Measurements from ENCODE around the gene RASEF. TPM values are rescaled to one million over a fixed set of nuclear protein-coding genes. Genes with fewer than 3 reads are reported as not detected.

The RASEF gene
- total and polyA plus RNA-seq, 12 donors: under 0.01 to 0.24 (median 0.08) TPM; not detected in 4

GRCh38 chr9:83030391-83031107 lies 32.4 kb downstream of the RASEF start:
- Histone ChIP-seq H3K4me3 (no peak overlapping the region), H3K4me1 (no peaks in the 10 kb centered on the region), H3K9me3 (no peaks in the 10 kb centered on the region), H3K36me3 (no peaks in the 10 kb centered on the region), H3K27ac (no peak overlapping the region), H3K27me3 (peaks cover 0 to 3% (median 0%) of the 10 kb centered on the region in 7 donors)
- ATAC-seq (no peak), DNase-seq (no peak)
- intact Hi-C loops (cut with DNase I): no loop called here
- TF ChIP-seq CTCF (IDR thresholded peaks at IDR 0.05): no peak
- WGBS, 2 donors: 66 to 73% methylated on average over 6 of the region's 6 CpGs

DNA sequence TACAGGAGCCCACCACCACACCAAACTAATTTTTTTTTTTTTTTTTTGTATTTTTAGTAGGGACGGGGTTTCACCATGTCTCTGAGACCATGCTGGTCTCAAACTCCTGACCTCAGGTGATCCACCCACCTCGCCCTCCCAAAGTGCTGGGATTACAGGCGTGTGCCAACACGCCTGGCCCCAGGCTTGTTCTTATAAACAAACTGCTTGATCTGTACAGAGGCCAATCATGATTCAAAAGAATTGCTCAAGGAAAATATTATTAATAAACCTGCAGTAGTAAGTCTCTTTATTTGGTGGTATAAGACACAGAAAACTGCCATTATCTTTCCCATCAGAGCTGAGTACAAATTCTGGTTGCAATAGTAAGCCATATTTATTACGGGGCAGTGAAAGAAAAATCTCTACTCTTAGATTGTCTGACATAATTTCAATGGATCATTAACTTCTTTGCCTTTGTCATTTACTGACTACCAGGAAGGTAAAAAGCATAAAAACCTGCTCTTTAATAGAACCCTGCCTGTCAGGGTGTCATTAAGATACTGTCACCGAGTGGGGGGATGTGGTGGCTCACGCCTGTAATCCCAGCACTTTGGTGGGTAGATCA lies 33.3 kb downstream of the RASEF start:
- no peak for DNase-seq
- intact Hi-C loops (cut with DNase I): no loop called here
- no peak for ATAC-seq
- no peaks in the 10 kb centered on the region for H3K36me3 ChIP-seq
- H3K4me1 ChIP-seq: no peaks in the 10 kb centered on the region
- no peak overlapping the region for H3K27ac ChIP-seq
- H3K27me3 ChIP-seq: peaks cover 0 to 3% (median 0%) of the 10 kb centered on the region in 7 donors
- TF ChIP-seq CTCF (IDR thresholded peaks at IDR 0.05): no peak
- H3K4me3 ChIP-seq: no peak overlapping the region
- no peaks in the 10 kb centered on the region for H3K9me3 ChIP-seq
- WGBS, 2 donors: 93 to 95% methylated on average over 7 of the region's 7 CpGs

- Histone ChIP-seq H3K27me3 (peaks cover 0 to 3% (median 0%) of the 10 kb centered on the region in 7 donors), H3K4me1 (no peaks in the 10 kb centered on the region), H3K9me3 (no peaks in the 10 kb centered on the region), H3K27ac (no peak overlapping the region), H3K4me3 (no peak overlapping the region), H3K36me3 (no peaks in the 10 kb centered on the region)
- no peak for TF ChIP-seq CTCF (IDR thresholded peaks at IDR 0.05)
- WGBS, 2 donors: 86 to 90% methylated on average over 5 of the region's 5 CpGs
- intact Hi-C loops (cut with DNase I): no loop called here
- ATAC-seq (no peak), DNase-seq (no peak)
Observed at GRCh38 chr9:83027153-83027891, 35.6 kb downstream of the RASEF start.

DNA sequence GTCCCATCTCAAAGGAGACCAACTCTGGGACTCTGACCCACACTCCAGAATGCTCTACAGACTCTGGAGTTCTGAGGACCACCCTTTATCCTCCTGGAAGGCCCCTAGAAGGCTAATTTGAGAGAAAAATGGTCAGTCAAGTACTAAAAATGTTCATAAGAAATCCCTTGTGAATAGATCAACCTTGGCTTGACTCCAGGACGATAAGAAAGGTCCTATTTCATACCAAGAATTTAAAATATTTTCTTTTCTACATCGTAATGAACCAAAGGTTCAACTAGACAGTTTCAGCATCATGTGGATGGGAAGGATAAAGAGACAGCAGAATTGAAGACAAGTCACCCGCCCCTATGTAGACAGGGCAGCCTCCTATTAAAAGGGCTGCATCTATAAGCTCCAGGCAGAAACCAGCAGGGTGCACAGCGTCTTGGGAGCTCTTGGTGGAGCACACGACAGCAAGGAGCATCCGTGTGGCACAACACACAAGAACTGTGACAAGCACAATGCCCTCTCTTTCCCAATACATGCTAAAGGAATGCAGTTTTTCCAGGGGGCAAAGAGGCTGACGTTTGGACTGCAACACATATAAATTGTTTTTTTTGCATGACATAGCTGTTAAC lies 38.3 kb downstream of the RASEF start:
- intact Hi-C loops (cut with DNase I): no loop called here
- TF ChIP-seq CTCF (IDR thresholded peaks at IDR 0.05): no peak
- no peaks in the 10 kb centered on the region for H3K36me3 ChIP-seq
- no peak overlapping the region for H3K27ac ChIP-seq
- ATAC-seq: no peak
- 66 to 69% methylated on average over 7 of the region's 7 CpGs for WGBS, 2 donors
- H3K4me3 ChIP-seq: no peak overlapping the region
- DNase-seq: no peak
- no peaks in the 10 kb centered on the region for H3K4me1 ChIP-seq
- no peaks in the 10 kb centered on the region for H3K27me3 ChIP-seq
- peaks cover 0 to 2% (median 0%) of the 10 kb centered on the region in 11 donors for H3K9me3 ChIP-seq

All from heart right ventricle (tissue), 16 donors.